ENCODE results near the gene RAB6B. TPM values are rescaled to one million over a fixed set of nuclear protein-coding genes. Genes with fewer than 3 reads are reported as not detected.
A peak's percentile ranks its signal among the peaks of the same experiment; 100 is the strongest.

RAB6B gene
- total and polyA plus RNA-seq, 7 experiments from 2014 or later, result 0.14 to 1.2 (median 0.22) TPM; not detected in 3

DNA sequence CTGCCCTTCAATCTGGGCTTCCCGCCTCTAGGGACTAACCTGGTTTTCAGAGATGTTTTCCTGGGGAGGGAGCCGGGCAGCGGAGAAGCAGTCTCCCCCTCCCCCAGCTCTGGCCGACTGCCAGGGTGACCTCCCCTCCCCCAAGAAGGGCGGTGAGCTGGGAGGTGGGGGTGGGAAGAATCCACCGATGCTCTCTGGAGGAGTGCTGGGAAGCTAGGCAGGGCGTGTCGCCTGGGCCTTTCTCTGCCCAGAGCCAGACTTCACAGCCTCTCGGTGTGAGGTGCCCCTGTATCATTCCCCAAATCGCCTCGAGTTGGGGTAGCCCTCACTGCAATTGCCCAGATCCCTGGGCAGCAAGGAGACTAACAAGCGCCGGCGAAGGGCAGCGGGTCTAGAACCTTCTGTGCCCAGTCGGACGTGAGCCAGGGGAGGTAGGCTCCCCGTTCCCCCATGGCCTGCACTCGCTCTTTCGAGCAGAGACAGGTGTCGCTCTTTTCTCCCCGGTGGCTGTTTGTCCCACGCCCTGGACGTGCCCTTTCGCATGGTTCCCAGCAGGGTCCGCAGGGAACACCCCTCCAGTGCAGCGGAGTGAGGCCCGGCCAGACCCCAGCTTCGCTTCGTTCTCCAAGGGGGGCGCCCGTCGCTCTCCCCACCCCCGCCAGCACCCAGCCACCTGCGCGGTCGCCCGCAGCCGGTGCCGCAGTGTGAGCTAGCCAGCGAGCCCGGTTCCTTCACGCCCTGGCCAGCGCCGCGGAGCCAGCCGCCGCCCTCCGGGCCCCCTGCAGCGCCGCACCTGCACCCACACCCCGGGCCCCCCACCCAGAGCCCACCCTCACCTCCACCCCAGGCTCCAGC lies 1.1 kb downstream of the RAB6B start:
- Mint-ChIP-seq H3K9me3 (no peaks in the 10 kb centered on the region), H3K27me3 (peaks cover 49 to 55% (median 51%) of the 10 kb centered on the region in 5 donors), H3K36me3 (no peaks in the 10 kb centered on the region), H3K27ac (no peak overlapping the region), H3K4me1 (peaks cover 0 to 21% (median 8%) of the 10 kb centered on the region in 7 donors), H3K4me3 (peak overlapping the region in 2 of 10 donors; percentile 25 to 73)
- Histone ChIP-seq H3K9me3 (ENCODE audit: control insufficient read depth in 2 of 3, low read length in 3 of 3) (no peaks in the 10 kb centered on the region), H3K4me1 (ENCODE audit: control insufficient read depth in 2 of 2, insufficient read depth in 2 of 2, low read length in 2 of 2) (no peaks in the 10 kb centered on the region), H3K27ac (ENCODE audit: low read depth, low read length) (no peak overlapping the region), H3K36me3 (ENCODE audit: control insufficient read depth in 2 of 3, insufficient read depth in 3 of 3, low read length in 3 of 3) (no peaks in the 10 kb centered on the region), H3K27me3 (ENCODE audit: control insufficient read depth in 2 of 2, insufficient read depth in 2 of 2, low read length in 2 of 2) (no peaks in the 10 kb centered on the region), H3K4me3 (ENCODE audit: low read length) (no peak overlapping the region)
- no peak for DNase-seq
- intact Hi-C loops (cut with micrococcal nuclease), result no loop called here
- CTCF ChIA-PET, result no interaction called here
- POLR2A ChIA-PET, result no interaction called here
- ATAC-seq, result no peak

DNA sequence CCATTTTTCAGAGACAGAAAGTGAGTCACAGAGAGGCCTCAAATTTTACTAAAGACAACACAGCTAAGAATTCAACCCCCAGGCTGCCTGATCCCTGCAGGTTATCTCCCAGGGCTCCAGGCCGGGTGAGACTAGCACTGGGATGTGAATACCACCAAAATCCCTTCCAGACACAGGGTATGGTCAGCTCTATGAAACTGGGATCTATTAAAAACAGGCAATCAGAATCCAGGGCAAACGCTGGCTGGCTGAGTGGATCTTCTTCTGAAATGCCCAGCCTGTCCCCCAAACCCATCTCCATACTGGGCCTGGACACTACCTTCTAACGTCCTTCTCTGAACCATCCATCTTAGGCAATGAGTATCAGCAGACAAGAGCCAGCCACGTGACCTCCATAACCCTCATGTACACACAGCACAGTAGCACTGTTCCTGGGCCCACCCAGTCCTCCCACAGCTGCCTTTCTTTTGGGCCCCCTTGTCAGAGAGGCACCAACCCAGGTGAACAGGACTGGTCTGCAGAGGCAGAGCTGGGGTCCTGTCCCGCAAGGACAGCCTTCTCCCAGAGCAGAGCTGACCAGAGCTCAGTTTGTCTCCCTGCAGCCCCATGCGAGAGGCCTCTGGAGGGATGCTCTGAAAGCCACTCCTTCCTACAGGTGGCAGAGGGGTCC lies 1.9 kb downstream of the RAB6B start:
- H3K27me3 Mint-ChIP-seq, result peaks cover 43 to 53% (median 51%) of the 10 kb centered on the region in 5 donors
- ATAC-seq, result no peak
- CTCF ChIA-PET, result no interaction called here
- no peaks in the 10 kb centered on the region for H3K36me3 Mint-ChIP-seq
- no peaks in the 10 kb centered on the region for H3K9me3 Mint-ChIP-seq
- intact Hi-C loops (cut with micrococcal nuclease), result no loop called here
- DNase-seq, result no peak
- Histone ChIP-seq H3K4me3 (ENCODE audit: low read length) (no peak overlapping the region), H3K4me1 (ENCODE audit: control insufficient read depth in 2 of 2, insufficient read depth in 2 of 2, low read length in 2 of 2) (no peaks in the 10 kb centered on the region), H3K27ac (ENCODE audit: low read depth, low read length) (no peak overlapping the region), H3K9me3 (ENCODE audit: control insufficient read depth in 2 of 3, low read length in 3 of 3) (no peaks in the 10 kb centered on the region), H3K36me3 (ENCODE audit: control insufficient read depth in 2 of 3, insufficient read depth in 3 of 3, low read length in 3 of 3) (no peaks in the 10 kb centered on the region), H3K27me3 (ENCODE audit: control insufficient read depth in 2 of 2, insufficient read depth in 2 of 2, low read length in 2 of 2) (no peaks in the 10 kb centered on the region)
- POLR2A ChIA-PET, result no interaction called here
- peak overlapping the region in 3 of 10 donors; percentile 16 to 38 (median 23) for H3K4me3 Mint-ChIP-seq
- no peak overlapping the region for H3K27ac Mint-ChIP-seq
- H3K4me1 Mint-ChIP-seq, result peaks cover 0 to 21% (median 8%) of the 10 kb centered on the region in 7 donors

DNA sequence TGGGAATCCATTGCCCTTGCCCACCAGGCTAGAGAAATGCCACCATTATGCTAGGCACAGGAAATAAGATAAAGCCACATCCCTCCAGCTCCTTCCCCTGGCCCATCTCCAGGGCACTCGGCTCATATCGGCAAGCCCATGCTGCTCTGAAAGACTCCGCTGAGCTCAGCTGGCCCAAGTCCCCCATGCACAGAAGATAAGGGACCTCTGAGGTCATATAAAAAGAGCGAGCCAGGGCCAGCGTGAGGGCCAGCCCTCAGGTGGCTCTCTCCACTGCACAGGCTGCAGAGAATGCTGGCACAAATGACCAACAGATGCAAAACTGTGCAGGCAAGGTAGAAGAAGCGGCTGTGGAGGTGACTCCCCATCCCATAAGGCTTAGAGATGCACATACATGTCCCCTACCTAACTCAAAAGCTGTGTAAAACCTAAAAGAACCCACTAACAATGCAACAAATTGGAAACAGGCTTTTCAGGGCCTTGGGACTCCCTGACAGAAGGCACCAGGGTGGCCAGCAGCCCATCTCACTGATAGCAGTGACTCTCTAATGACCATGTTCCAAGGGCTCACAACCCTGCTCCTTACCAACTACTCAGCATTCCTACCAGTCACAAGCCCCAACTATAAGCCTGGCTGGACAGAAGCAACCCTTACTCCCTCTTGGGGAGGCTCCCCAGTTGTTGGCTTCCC lies 3.0 kb downstream of the RAB6B start:
- no peak overlapping the region for H3K4me3 ChIP-seq (ENCODE audit: low read length)
- no peak for ATAC-seq
- H3K27me3 Mint-ChIP-seq, result peaks cover 37 to 51% (median 47%) of the 10 kb centered on the region in 5 donors
- H3K9me3 ChIP-seq (ENCODE audit: control insufficient read depth in 2 of 3, low read length in 3 of 3), result no peaks in the 10 kb centered on the region
- H3K27me3 ChIP-seq (ENCODE audit: control insufficient read depth in 2 of 2, insufficient read depth in 2 of 2, low read length in 2 of 2), result no peaks in the 10 kb centered on the region
- H3K36me3 Mint-ChIP-seq, result no peaks in the 10 kb centered on the region
- H3K4me1 ChIP-seq (ENCODE audit: control insufficient read depth in 2 of 2, insufficient read depth in 2 of 2, low read length in 2 of 2), result no peaks in the 10 kb centered on the region
- no peak for DNase-seq
- H3K27ac ChIP-seq (ENCODE audit: low read depth, low read length), result no peak overlapping the region
- intact Hi-C loops (cut with micrococcal nuclease), result no loop called here
- H3K9me3 Mint-ChIP-seq, result no peaks in the 10 kb centered on the region
- H3K27ac Mint-ChIP-seq, result no peak overlapping the region
- H3K4me1 Mint-ChIP-seq, result peaks cover 0 to 19% (median 8%) of the 10 kb centered on the region in 7 donors
- H3K4me3 Mint-ChIP-seq, result peak overlapping the region in 1 of 10 donors; percentile 38
- ChIA-PET CTCF (no interaction called here), POLR2A (no interaction called here)
- H3K36me3 ChIP-seq (ENCODE audit: control insufficient read depth in 2 of 3, insufficient read depth in 3 of 3, low read length in 3 of 3), result no peaks in the 10 kb centered on the region

DNA sequence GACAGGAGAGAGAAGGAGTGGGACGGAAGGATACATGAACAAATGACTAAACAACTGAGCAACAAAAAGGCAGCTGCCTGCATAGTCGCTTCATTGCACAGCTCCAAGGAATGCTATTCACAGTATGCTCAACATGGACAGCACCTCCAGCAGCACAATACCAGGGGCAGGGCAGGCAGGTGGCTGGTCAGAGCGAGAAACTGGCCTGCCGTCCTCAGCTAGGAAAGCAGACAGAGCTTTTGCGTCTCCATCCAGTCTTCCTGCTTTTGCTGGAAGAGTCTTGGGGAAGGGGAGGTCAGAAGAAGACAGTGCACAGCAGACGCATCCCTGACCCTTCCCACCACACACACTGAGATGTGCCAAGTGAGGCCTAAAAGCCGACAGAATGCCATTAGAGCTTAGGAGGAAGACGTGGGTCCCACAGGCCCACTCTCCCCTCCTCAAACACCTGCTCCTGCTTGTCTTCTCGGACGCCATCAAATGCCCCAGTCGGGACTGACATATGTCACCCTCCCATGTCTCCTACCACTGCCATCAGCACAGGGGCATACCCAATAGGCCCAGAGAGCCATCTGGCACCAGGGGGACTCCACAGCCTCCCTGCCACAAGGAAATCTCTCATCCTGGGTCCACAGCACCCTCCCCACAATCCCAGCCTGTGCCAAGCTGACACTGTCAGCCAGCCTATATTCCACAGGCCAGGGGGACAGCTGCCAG lies 3.9 kb downstream of the RAB6B start:
- H3K27me3 Mint-ChIP-seq, result peaks cover 28 to 44% (median 39%) of the 10 kb centered on the region in 5 donors
- H3K4me3 Mint-ChIP-seq, result no peak overlapping the region
- Histone ChIP-seq H3K27ac (ENCODE audit: low read depth, low read length) (no peak overlapping the region), H3K4me3 (ENCODE audit: low read length) (no peak overlapping the region), H3K9me3 (ENCODE audit: control insufficient read depth in 2 of 3, low read length in 3 of 3) (no peaks in the 10 kb centered on the region), H3K27me3 (ENCODE audit: control insufficient read depth in 2 of 2, insufficient read depth in 2 of 2, low read length in 2 of 2) (no peaks in the 10 kb centered on the region), H3K36me3 (ENCODE audit: control insufficient read depth in 2 of 3, insufficient read depth in 3 of 3, low read length in 3 of 3) (no peaks in the 10 kb centered on the region), H3K4me1 (ENCODE audit: control insufficient read depth in 2 of 2, insufficient read depth in 2 of 2, low read length in 2 of 2) (no peaks in the 10 kb centered on the region)
- intact Hi-C loops (cut with micrococcal nuclease), result no loop called here
- ChIA-PET POLR2A (no interaction called here), CTCF (no interaction called here)
- no peak for DNase-seq
- no peaks in the 10 kb centered on the region for H3K36me3 Mint-ChIP-seq
- peak overlapping the region in 1 of 9 donors; percentile 46 for H3K27ac Mint-ChIP-seq
- ATAC-seq, result no peak
- peaks cover 0 to 10% (median 5%) of the 10 kb centered on the region in 7 donors for H3K4me1 Mint-ChIP-seq
- H3K9me3 Mint-ChIP-seq, result no peaks in the 10 kb centered on the region

DNA sequence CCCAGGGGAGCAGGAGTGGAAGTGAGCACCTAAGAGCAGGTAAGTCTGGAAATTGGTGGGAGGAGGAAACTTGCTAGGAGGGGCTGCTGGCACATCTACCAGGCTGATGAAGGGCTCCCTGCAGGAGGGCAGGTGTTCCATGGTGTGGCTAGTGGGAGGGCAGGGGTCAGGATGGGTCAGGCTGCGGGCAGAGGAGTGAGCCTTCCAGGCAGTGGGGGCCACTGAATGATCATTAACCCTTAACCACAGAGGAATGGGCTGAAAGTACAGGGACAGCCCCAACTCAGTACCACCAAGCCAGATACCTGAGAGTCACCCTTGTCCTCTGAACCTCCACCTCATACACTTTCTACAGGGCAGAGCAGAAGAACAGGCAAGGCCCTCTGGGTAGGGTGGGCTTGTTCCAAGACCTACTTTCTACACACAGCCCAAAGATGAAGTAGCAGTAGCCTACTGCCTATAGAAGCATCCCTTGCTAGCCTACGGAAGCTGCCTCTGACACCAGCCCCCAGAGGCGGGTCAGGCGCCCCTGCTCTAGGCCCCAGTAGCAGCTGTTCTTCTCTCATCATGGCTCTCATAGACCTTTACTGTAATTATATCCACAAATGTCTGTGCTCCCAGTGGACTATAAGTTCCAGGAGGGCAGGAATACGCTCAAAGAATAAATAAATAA lies 4.6 kb downstream of the RAB6B start:
- intact Hi-C loops (cut with micrococcal nuclease), result no loop called here
- Mint-ChIP-seq H3K4me1 (peaks cover 0 to 8% (median 4%) of the 10 kb centered on the region in 7 donors), H3K27me3 (peaks cover 23 to 38% (median 33%) of the 10 kb centered on the region in 5 donors), H3K4me3 (no peak overlapping the region), H3K36me3 (no peaks in the 10 kb centered on the region), H3K9me3 (no peaks in the 10 kb centered on the region), H3K27ac (no peak overlapping the region)
- no peak for DNase-seq
- no peak overlapping the region for H3K27ac ChIP-seq (ENCODE audit: low read depth, low read length)
- CTCF ChIA-PET, result no interaction called here
- ATAC-seq, result no peak
- POLR2A ChIA-PET, result no interaction called here
- H3K27me3 ChIP-seq (ENCODE audit: control insufficient read depth in 2 of 2, insufficient read depth in 2 of 2, low read length in 2 of 2), result no peaks in the 10 kb centered on the region
- H3K9me3 ChIP-seq (ENCODE audit: control insufficient read depth in 2 of 3, low read length in 3 of 3), result no peaks in the 10 kb centered on the region
- no peaks in the 10 kb centered on the region for H3K36me3 ChIP-seq (ENCODE audit: control insufficient read depth in 2 of 3, insufficient read depth in 3 of 3, low read length in 3 of 3)
- H3K4me3 ChIP-seq (ENCODE audit: low read length), result no peak overlapping the region
- H3K4me1 ChIP-seq (ENCODE audit: control insufficient read depth in 2 of 2, insufficient read depth in 2 of 2, low read length in 2 of 2), result no peaks in the 10 kb centered on the region

DNA sequence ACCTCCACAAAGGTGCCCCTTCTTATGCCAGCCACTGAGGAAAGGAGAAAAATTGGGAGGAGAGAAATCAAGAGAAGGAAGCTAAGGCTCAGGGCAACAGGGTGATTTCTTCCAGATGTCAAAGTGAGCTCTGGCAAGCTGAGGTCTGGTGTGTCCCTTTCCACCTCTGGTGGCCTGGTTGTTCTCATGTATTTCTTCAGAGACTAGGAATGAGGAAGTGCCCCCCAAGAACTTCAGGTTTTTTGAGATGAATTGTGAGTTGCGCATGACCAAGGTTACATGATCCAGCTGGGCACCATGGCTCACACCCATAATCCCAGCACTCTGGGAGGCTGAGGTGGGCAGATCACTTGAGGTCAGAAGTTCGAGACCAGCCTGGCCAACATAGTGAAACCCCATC lies 5.6 kb downstream of the RAB6B start:
- Mint-ChIP-seq H3K4me3 (no peak overlapping the region), H3K4me1 (peaks cover 0 to 5% (median 0%) of the 10 kb centered on the region in 7 donors), H3K9me3 (peaks cover 0 to under 1% (median 0%) of the 10 kb centered on the region in 11 donors), H3K36me3 (no peaks in the 10 kb centered on the region), H3K27me3 (peaks cover 27 to 38% (median 35%) of the 10 kb centered on the region in 5 donors), H3K27ac (no peak overlapping the region)
- Histone ChIP-seq H3K4me3 (ENCODE audit: low read length) (no peak overlapping the region), H3K9me3 (ENCODE audit: control insufficient read depth in 2 of 3, low read length in 3 of 3) (no peaks in the 10 kb centered on the region), H3K27ac (ENCODE audit: low read depth, low read length) (no peak overlapping the region), H3K36me3 (ENCODE audit: control insufficient read depth in 2 of 3, insufficient read depth in 3 of 3, low read length in 3 of 3) (no peaks in the 10 kb centered on the region), H3K27me3 (ENCODE audit: control insufficient read depth in 2 of 2, insufficient read depth in 2 of 2, low read length in 2 of 2) (no peaks in the 10 kb centered on the region), H3K4me1 (ENCODE audit: control insufficient read depth in 2 of 2, insufficient read depth in 2 of 2, low read length in 2 of 2) (no peaks in the 10 kb centered on the region)
- DNase-seq, result no peak
- ChIA-PET CTCF (no interaction called here), POLR2A (no interaction called here)
- intact Hi-C loops (cut with micrococcal nuclease), result no loop called here
- no peak for ATAC-seq
